Neural cell (in vitro differentiated cells): ENCODE data around the gene NKAIN4. TPM values are rescaled to one million over a fixed set of nuclear protein-coding genes. Genes with fewer than 3 reads are reported as not detected.

Experiments used
- H2AFZ ChIP-seq: fragments of 200-600, 300-800 bp; sonication (generic), shearing (Covaris generic); 2 replicates; pipeline ENCODE4 v1.6.0; 2014; ENCODE audit warnings: low read depth, mild to moderate bottlenecking, antibody characterized with exemption, low read length, moderate library complexity
- H3F3A ChIP-seq: fragments of 200-600 bp; shearing (Covaris generic); 2 replicates; pipeline ENCODE4 v1.6.1; 2016; ENCODE audit warnings: mild to moderate bottlenecking, moderate library complexity, mixed read lengths, antibody characterized with exemption, low read length; ENCODE audit not compliant: insufficient read depth, poor library complexity, severe bottlenecking
- H3K27ac ChIP-seq: fragments of 200-600, 300-800 bp; sonication (generic), shearing (Covaris generic); 2 replicates; pipeline ENCODE4 v1.5.1; 2014; ENCODE audit warnings: mild to moderate bottlenecking, low read length, moderate library complexity
- H3K27me3 ChIP-seq: fragments of 300-800, 200-600 bp; sonication (generic), shearing (Covaris generic); 2 replicates; pipeline ENCODE4 v1.6.0; 2014; ENCODE audit warnings: mild to moderate bottlenecking, low read depth, low read length, moderate library complexity; ENCODE audit not compliant: insufficient read depth
- H3K36me3 ChIP-seq: fragments of 300-800, 200-600 bp; sonication (generic), shearing (Covaris generic); 2 replicates; pipeline ENCODE4 v1.5.1; 2014; ENCODE audit warnings: mild to moderate bottlenecking, antibody characterized with exemption, low read length, moderate library complexity; ENCODE audit not compliant: insufficient read depth
- H3K4me2 ChIP-seq: fragments of 300-800, 200-600 bp; sonication (generic), shearing (Covaris generic); 2 replicates; pipeline ENCODE4 v1.6.0; 2014; ENCODE audit warnings: mild to moderate bottlenecking, low read length
- H3K4me3 ChIP-seq: fragments of 300-800, 200-600 bp; sonication (generic), shearing (Covaris generic); 2 replicates; pipeline ENCODE4 v1.5.1; 2014; ENCODE audit warnings: mild to moderate bottlenecking, low read length, moderate library complexity
- H3K79me2 ChIP-seq: fragments of 200-600 bp; shearing (Covaris generic); replicated peaks from 2 replicates; pipeline ENCODE4 v1.6.0; 2014; ENCODE audit warnings: mild to moderate bottlenecking, low read length, moderate library complexity; ENCODE audit not compliant: insufficient read depth
- H3K9ac ChIP-seq: fragments of 300-800, 200-600 bp; sonication (generic), shearing (Covaris generic); 2 replicates; pipeline ENCODE4 v1.6.1; 2016; ENCODE audit warnings: mild to moderate bottlenecking, low read length, mixed read lengths
- H3K9me2 ChIP-seq: fragments of 200-600 bp; shearing (Covaris generic); 2 replicates; pipeline ENCODE4 v1.6.1; 2016; ENCODE audit warnings: mild to moderate bottlenecking, low read length, mixed read lengths; ENCODE audit not compliant: insufficient read depth
- H3K9me3 ChIP-seq: fragments of 200-600, 300-800 bp; sonication (generic), shearing (Covaris generic); 2 replicates; pipeline ENCODE4 v1.6.1; 2016; ENCODE audit warnings: mild to moderate bottlenecking, mixed run types, low read length, moderate library complexity, mixed read lengths
- H4K20me1 ChIP-seq: fragments of 200-600 bp; shearing (Covaris generic); 2 replicates; pipeline ENCODE4 v1.6.1; 2016; ENCODE audit warnings: mild to moderate bottlenecking, mixed run types; ENCODE audit not compliant: insufficient read depth
- CTCF ChIP-seq: fragments of 450-650 bp; IDR thresholded peaks from 2 replicates; pipeline ENCODE4 v1.5.1; 2014; ENCODE audit warnings: antibody characterized with exemption, mild to moderate bottlenecking, moderate library complexity; ENCODE audit not compliant: poor library complexity, severe bottlenecking
- EP300 ChIP-seq: fragments of 450-650 bp; conservative IDR thresholded peaks from 2 replicates; pipeline ENCODE4 v1.6.1; 2014; ENCODE audit warnings: antibody characterized with exemption, mild to moderate bottlenecking, moderate library complexity; ENCODE audit not compliant: poor library complexity, severe bottlenecking
- EZH2 ChIP-seq: fragments of 200-600, 300-800 bp; shearing (Covaris generic), sonication (generic); IDR thresholded peaks from 2 replicates; pipeline ENCODE4 v1.6.1; 2014; ENCODE audit warnings: antibody characterized with exemption, low read length, borderline replicate concordance, mild to moderate bottlenecking; ENCODE audit not compliant: insufficient read depth, poor library complexity, severe bottlenecking
- MXI1 ChIP-seq: fragments of 450-650 bp; conservative IDR thresholded peaks from 2 replicates; pipeline ENCODE4 v1.6.1; 2014; ENCODE audit warnings: antibody characterized with exemption, mild to moderate bottlenecking; ENCODE audit not compliant: poor library complexity, severe bottlenecking
- POLR2AphosphoS5 ChIP-seq: IDR thresholded peaks from 2 replicates; pipeline ENCODE4 v1.6.1; 2012
- RAD21 ChIP-seq: fragments of 450-650 bp; conservative IDR thresholded peaks from 2 replicates; pipeline ENCODE4 v1.6.1; 2014; ENCODE audit warnings: antibody characterized with exemption, mild to moderate bottlenecking, moderate library complexity
- SMC3 ChIP-seq: fragments of 450-650 bp; conservative IDR thresholded peaks from 2 replicates; pipeline ENCODE4 v1.6.1; 2014; ENCODE audit warnings: antibody characterized with exemption, mild to moderate bottlenecking, moderate library complexity; ENCODE audit not compliant: poor library complexity
- TAF1 ChIP-seq: IDR thresholded peaks from 2 replicates; pipeline ENCODE4 v1.6.1; 2012; ENCODE audit warnings: low read depth
- polyA plus RNA-seq: library from polyadenylated mRNA; depleted of rRNA; stranded (reverse); fragments of >200 nt; gene quantifications from 2 replicates; pipeline ENCODE4 v1.2.3, GENCODE V29; 2014
- TF ChIP-seq, protein P1 (sequence below): IDR thresholded peaks from 2 replicates; pipeline ENCODE4 v1.6.1; 2012; ENCODE audit warnings: borderline replicate concordance

NKAIN4 gene
- polyA plus RNA-seq, 1 donor from 2014 or later = 11.2 TPM

DNA sequence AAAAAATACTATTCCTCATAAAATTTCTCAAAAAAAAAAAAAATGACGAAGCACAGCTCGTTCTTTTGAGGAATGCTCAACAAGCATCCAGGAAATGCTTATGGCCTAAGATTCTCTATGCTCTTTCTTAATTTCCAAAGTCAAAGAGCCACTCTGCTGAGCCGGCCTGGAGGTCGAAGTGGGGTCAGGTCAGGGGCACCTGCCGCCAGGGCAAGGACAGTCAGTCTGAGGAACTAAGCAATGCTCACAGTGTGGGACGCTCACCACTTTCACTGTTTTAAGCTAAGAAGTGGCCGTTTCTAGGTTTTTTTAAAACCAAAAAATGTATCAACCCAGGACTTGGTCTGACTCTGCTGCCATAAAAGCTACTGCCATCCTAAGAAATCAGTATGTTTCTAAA lies 55.7 kb downstream of the NKAIN4 start:
- TF ChIP-seq SMC3 (no peak), CTCF (no peak)
- peaks cover 4% of the 10 kb centered on the region for H4K20me1 ChIP-seq
- no peak overlapping the region for H3K4me2 ChIP-seq

DNA sequence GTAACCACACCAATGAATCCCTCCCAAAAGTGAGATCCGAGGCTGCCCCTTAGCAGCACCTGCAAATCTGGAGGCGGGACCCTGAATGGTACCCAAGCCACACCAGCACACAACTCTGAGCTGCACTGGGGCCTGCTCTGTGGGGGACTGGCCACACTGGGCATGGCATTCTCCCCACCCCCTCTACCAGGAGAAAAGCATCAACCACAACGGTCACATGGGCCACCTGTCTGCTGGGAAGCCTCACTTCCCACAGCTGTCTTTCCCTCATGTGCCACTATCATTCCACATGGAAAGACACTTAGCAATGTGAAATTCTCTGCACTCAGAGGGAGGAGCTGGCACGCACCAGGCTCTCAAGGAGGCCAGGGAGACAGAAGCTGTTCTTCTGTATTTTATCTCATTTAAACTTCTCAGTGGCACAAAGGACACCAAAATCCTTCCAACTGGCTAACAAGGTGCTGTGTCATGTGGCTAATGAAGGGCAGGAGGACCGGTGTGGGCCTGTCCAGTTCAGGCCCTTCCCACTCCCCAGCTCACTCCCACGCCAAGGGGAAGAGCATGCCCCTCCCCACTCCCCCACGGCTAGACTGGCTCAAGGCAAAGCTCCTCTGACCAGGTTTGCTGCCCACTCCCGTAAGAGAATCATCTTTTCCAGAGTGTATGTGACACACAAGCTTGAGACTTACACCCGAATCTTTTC lies 57.3 kb downstream of the NKAIN4 start:
- no peak overlapping the region for H3K4me2 ChIP-seq
- peaks cover 11% of the 10 kb centered on the region for H3K36me3 ChIP-seq
- H3K9me3 ChIP-seq = no peaks in the 10 kb centered on the region
- peaks cover 10% of the 10 kb centered on the region for H3K79me2 ChIP-seq
- no peaks in the 10 kb centered on the region for H3K9me2 ChIP-seq
- no peak overlapping the region for H3K9ac ChIP-seq
- H4K20me1 ChIP-seq = peaks cover 4% of the 10 kb centered on the region
- H3K27me3 ChIP-seq = no peaks in the 10 kb centered on the region
- no peak overlapping the region for H2AFZ ChIP-seq
- no peak overlapping the region for H3K4me3 ChIP-seq
- no peaks in the 10 kb centered on the region for H3F3A ChIP-seq
- H3K27ac ChIP-seq = no peak overlapping the region
- TF ChIP-seq RAD21 (no peak), POLR2AphosphoS5 (no peak)

More for the DNA sequence above, 55.7 kb downstream of the NKAIN4 start:
- no peaks in the 10 kb centered on the region for H3K9me3 ChIP-seq
- H3K36me3 ChIP-seq = peaks cover 11% of the 10 kb centered on the region
- no peak overlapping the region for H3K9ac ChIP-seq
- no peak overlapping the region for H2AFZ ChIP-seq
- no peaks in the 10 kb centered on the region for H3K9me2 ChIP-seq
- peaks cover 10% of the 10 kb centered on the region for H3K79me2 ChIP-seq
- no peaks in the 10 kb centered on the region for H3F3A ChIP-seq
- no peak overlapping the region for H3K27ac ChIP-seq
- H3K4me3 ChIP-seq = no peak overlapping the region
- H3K27me3 ChIP-seq = no peaks in the 10 kb centered on the region

GRCh38 chr20:63194797-63195173 lies 59.5 kb downstream of the NKAIN4 start:
- Histone ChIP-seq H2AFZ (no peak overlapping the region), H3K9me3 (no peaks in the 10 kb centered on the region), H3K4me2 (no peak overlapping the region), H3K27me3 (no peaks in the 10 kb centered on the region), H3F3A (no peaks in the 10 kb centered on the region), H3K27ac (no peak overlapping the region), H3K4me3 (no peak overlapping the region), H3K79me2 (peaks cover 4% of the 10 kb centered on the region), H3K9ac (no peak overlapping the region), H3K9me2 (no peaks in the 10 kb centered on the region), H3K36me3 (peaks cover 11% of the 10 kb centered on the region), H4K20me1 (no peaks in the 10 kb centered on the region)
- TF ChIP-seq RAD21 = no peak
- no peak for TF ChIP-seq POLR2AphosphoS5
- no peak for TF ChIP-seq TAF1
- no peak for TF ChIP-seq EP300

DNA sequence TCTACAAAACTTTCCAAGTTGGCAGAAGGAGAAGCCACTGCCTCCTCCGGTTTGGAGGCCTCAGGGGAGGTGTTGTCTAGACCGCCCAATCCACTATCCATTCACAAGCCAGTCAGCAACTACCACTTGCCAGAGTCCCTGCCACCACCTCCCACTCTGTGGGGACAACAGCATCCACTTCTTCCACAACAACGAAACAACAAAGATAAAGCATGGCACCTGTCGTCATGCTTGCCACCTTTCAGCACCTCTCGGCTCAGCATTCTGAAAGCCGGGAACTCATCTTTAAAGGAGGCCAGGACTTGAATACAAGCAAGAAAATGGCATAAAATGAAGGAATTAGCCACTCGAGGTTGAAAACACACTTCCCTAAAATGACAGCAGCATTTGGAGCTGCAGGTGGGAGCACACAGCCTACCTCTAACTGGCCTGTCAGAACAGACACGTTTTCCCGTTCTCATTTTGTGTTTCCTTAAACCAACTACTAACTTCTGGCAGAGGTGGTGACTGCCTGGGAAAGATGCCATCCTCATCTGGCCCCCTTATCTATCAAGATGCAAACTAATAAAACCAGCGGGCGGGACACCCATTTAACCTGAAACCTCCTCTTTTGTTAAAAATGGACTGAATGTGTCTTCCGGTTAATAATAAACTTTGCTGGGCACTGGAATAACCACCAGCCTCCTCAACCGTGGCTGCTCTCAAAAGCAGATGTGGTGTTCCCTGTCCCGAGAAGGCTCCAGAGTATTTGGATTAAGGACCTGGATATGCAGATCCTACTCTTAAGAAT lies 60.1 kb downstream of the NKAIN4 start:
- peaks cover 4% of the 10 kb centered on the region for H3K79me2 ChIP-seq
- H3K27me3 ChIP-seq = no peaks in the 10 kb centered on the region
- no peak overlapping the region for H3K27ac ChIP-seq
- no peak overlapping the region for H3K4me3 ChIP-seq
- no peak overlapping the region for H3K9ac ChIP-seq
- peaks cover 11% of the 10 kb centered on the region for H3K36me3 ChIP-seq
- H4K20me1 ChIP-seq = no peaks in the 10 kb centered on the region
- H3K9me3 ChIP-seq = no peaks in the 10 kb centered on the region
- no peaks in the 10 kb centered on the region for H3K9me2 ChIP-seq
- no peaks in the 10 kb centered on the region for H3F3A ChIP-seq
- H2AFZ ChIP-seq = no peak overlapping the region
- H3K4me2 ChIP-seq = no peak overlapping the region
- no peak for TF ChIP-seq CTCF
- TF ChIP-seq, protein P1, sequence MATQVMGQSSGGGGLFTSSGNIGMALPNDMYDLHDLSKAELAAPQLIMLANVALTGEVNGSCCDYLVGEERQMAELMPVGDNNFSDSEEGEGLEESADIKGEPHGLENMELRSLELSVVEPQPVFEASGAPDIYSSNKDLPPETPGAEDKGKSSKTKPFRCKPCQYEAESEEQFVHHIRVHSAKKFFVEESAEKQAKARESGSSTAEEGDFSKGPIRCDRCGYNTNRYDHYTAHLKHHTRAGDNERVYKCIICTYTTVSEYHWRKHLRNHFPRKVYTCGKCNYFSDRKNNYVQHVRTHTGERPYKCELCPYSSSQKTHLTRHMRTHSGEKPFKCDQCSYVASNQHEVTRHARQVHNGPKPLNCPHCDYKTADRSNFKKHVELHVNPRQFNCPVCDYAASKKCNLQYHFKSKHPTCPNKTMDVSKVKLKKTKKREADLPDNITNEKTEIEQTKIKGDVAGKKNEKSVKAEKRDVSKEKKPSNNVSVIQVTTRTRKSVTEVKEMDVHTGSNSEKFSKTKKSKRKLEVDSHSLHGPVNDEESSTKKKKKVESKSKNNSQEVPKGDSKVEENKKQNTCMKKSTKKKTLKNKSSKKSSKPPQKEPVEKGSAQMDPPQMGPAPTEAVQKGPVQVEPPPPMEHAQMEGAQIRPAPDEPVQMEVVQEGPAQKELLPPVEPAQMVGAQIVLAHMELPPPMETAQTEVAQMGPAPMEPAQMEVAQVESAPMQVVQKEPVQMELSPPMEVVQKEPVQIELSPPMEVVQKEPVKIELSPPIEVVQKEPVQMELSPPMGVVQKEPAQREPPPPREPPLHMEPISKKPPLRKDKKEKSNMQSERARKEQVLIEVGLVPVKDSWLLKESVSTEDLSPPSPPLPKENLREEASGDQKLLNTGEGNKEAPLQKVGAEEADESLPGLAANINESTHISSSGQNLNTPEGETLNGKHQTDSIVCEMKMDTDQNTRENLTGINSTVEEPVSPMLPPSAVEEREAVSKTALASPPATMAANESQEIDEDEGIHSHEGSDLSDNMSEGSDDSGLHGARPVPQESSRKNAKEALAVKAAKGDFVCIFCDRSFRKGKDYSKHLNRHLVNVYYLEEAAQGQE = no peak
- TF ChIP-seq RAD21 = no peak
- no peak for TF ChIP-seq TAF1
- TF ChIP-seq EP300 = no peak
- TF ChIP-seq MXI1 = no peak
- no peak for TF ChIP-seq POLR2AphosphoS5
- no peak for TF ChIP-seq EZH2
